ENCODE data around the gene CD300LB. TPM values are rescaled to one million over a fixed set of nuclear protein-coding genes. Genes with fewer than 3 reads are reported as not detected.

The CD300LB gene
- total RNA-seq, 2 donors from 2014 or later: not detected

GRCh38 chr17:74550602-74551001 lies 19.3 kb upstream of the CD300LB start:
- Histone ChIP-seq H3K9me3 (ENCODE audit: control insufficient read depth, low read length) (no peaks in the 10 kb centered on the region), H3K27me3 (ENCODE audit: control insufficient read depth, insufficient read depth, low read length, poor library complexity, severe bottlenecking) (no peaks in the 10 kb centered on the region), H3K27ac (ENCODE audit: low read depth, low read length) (no peak overlapping the region), H3K4me3 (ENCODE audit: low read length) (no peak overlapping the region), H3K9ac (ENCODE audit: extremely low read depth, low read length, poor library complexity, severe bottlenecking) (no peak overlapping the region), H3K4me1 (ENCODE audit: control insufficient read depth, insufficient read depth, low read length) (no peaks in the 10 kb centered on the region), H3K36me3 (ENCODE audit: control insufficient read depth, insufficient read depth, low read length) (no peaks in the 10 kb centered on the region)
- TF ChIP-seq CTCF (conservative IDR thresholded peaks at IDR 0.05): no peak
- peaks cover 6% of the 10 kb centered on the region for H3K27me3 Mint-ChIP-seq (ENCODE audit: insufficient read depth)
- WGBS, 2 experiments (ENCODE audit: insufficient coverage in 1 of 2, insufficient read length in 1 of 2): 93 to 100% methylated on average over 15 of the region's 15 CpGs
- H3K27ac Mint-ChIP-seq: no peak overlapping the region
- no peak for DNase-seq
- H3K4me3 Mint-ChIP-seq: no peak overlapping the region
- H3K36me3 Mint-ChIP-seq (ENCODE audit: low read depth): no peaks in the 10 kb centered on the region
- no peaks in the 10 kb centered on the region for H3K4me1 Mint-ChIP-seq
- no peaks in the 10 kb centered on the region for H3K9me3 Mint-ChIP-seq

- Histone ChIP-seq H3K27ac (ENCODE audit: low read depth, low read length) (no peak overlapping the region), H3K4me1 (ENCODE audit: control insufficient read depth, insufficient read depth, low read length) (no peaks in the 10 kb centered on the region), H3K9me3 (ENCODE audit: control insufficient read depth, low read length) (no peaks in the 10 kb centered on the region), H3K36me3 (ENCODE audit: control insufficient read depth, insufficient read depth, low read length) (no peaks in the 10 kb centered on the region), H3K4me3 (ENCODE audit: low read length) (no peak overlapping the region), H3K27me3 (ENCODE audit: control insufficient read depth, insufficient read depth, low read length, poor library complexity, severe bottlenecking) (no peaks in the 10 kb centered on the region), H3K9ac (ENCODE audit: extremely low read depth, low read length, poor library complexity, severe bottlenecking) (no peak overlapping the region)
- no peak for DNase-seq
- Mint-ChIP-seq H3K4me3 (no peak overlapping the region), H3K36me3 (ENCODE audit: low read depth) (no peaks in the 10 kb centered on the region), H3K4me1 (no peaks in the 10 kb centered on the region), H3K27me3 (ENCODE audit: insufficient read depth) (peaks cover 4% of the 10 kb centered on the region), H3K9me3 (no peaks in the 10 kb centered on the region), H3K27ac (no peak overlapping the region)
- 91 to 94% methylated on average over 7 of the region's 7 CpGs for WGBS, 2 experiments (ENCODE audit: insufficient coverage in 1 of 2, insufficient read length in 1 of 2)
- no peak for TF ChIP-seq CTCF (conservative IDR thresholded peaks at IDR 0.05)
Measured at GRCh38 chr17:74549343-74549742, 18.1 kb upstream of the CD300LB start.

- Mint-ChIP-seq H3K4me1 (no peaks in the 10 kb centered on the region), H3K9me3 (no peaks in the 10 kb centered on the region), H3K4me3 (no peak overlapping the region), H3K27me3 (ENCODE audit: insufficient read depth) (peaks cover 4% of the 10 kb centered on the region), H3K27ac (no peak overlapping the region), H3K36me3 (ENCODE audit: low read depth) (no peaks in the 10 kb centered on the region)
- H3K27me3 ChIP-seq (ENCODE audit: control insufficient read depth, insufficient read depth, low read length, poor library complexity, severe bottlenecking): no peaks in the 10 kb centered on the region
- no peaks in the 10 kb centered on the region for H3K9me3 ChIP-seq (ENCODE audit: control insufficient read depth, low read length)
- no peak for TF ChIP-seq CTCF (conservative IDR thresholded peaks at IDR 0.05)
- H3K36me3 ChIP-seq (ENCODE audit: control insufficient read depth, insufficient read depth, low read length): no peaks in the 10 kb centered on the region
- no peak overlapping the region for H3K27ac ChIP-seq (ENCODE audit: low read depth, low read length)
- 92 to 94% methylated on average over 3 of the region's 3 CpGs for WGBS, 2 experiments (ENCODE audit: insufficient coverage in 1 of 2, insufficient read length in 1 of 2)
- H3K4me3 ChIP-seq (ENCODE audit: low read length): no peak overlapping the region
- no peak overlapping the region for H3K9ac ChIP-seq (ENCODE audit: extremely low read depth, low read length, poor library complexity, severe bottlenecking)
- DNase-seq: no peak
- no peaks in the 10 kb centered on the region for H3K4me1 ChIP-seq (ENCODE audit: control insufficient read depth, insufficient read depth, low read length)
Measured at GRCh38 chr17:74547736-74548135, 16.5 kb upstream of the CD300LB start.

All from endodermal cell (in vitro differentiated cells).